KMS-11 (cell line): ENCODE data around the gene CDKN2B-AS1.

ENCODE experiments used
- H2AFZ ChIP-seq: fragments of 200-600 bp; sonication (generic); 2 replicates; pipeline ENCODE4 v1.6.1; 2016; ENCODE audit warnings: antibody characterized with exemption, mixed run types, low read depth
- H3K27ac ChIP-seq: fragments of 200-600 bp; sonication (generic); 2 replicates; pipeline ENCODE4 v1.6.1; 2016; ENCODE audit warnings: mild to moderate bottlenecking, mixed run types
- H3K27me3 ChIP-seq: fragments of 200-600 bp; sonication (generic); 2 replicates; pipeline ENCODE4 v1.6.1; 2017; ENCODE audit warnings: mild to moderate bottlenecking, low read depth, mixed run types, moderate library complexity; ENCODE audit not compliant: insufficient read depth
- H3K36me3 ChIP-seq: fragments of 200-600 bp; sonication (generic); 2 replicates; pipeline ENCODE4 v1.6.1; 2017; ENCODE audit warnings: mild to moderate bottlenecking, mixed run types; ENCODE audit not compliant: insufficient read depth
- H3K4me1 ChIP-seq: fragments of 200-600 bp; sonication (generic); 2 replicates; pipeline ENCODE4 v1.6.1; 2016; ENCODE audit warnings: mild to moderate bottlenecking, low read depth, mixed run types; ENCODE audit not compliant: poor library complexity, severe bottlenecking
- H3K4me2 ChIP-seq: fragments of 200-600 bp; sonication (generic); 2 replicates; pipeline ENCODE4 v1.7.0; 2016; ENCODE audit warnings: mild to moderate bottlenecking, mixed run types
- H3K4me3 ChIP-seq: fragments of 200-600 bp; sonication (generic); IDR thresholded peaks from 2 replicates; pipeline ENCODE4 v1.6.1; 2017; ENCODE audit warnings: low read depth, low read length, mixed read lengths; ENCODE audit not compliant: insufficient read depth
- H3K79me2 ChIP-seq: fragments of 200-600 bp; sonication (generic); 2 replicates; pipeline ENCODE4 v1.6.1; 2016; ENCODE audit warnings: low read depth, mixed run types; ENCODE audit not compliant: insufficient read depth
- H3K9ac ChIP-seq: fragments of 200-600 bp; sonication (generic); 2 replicates; pipeline ENCODE4 v1.6.1; 2016; ENCODE audit warnings: mild to moderate bottlenecking, mixed run types
- H4K20me1 ChIP-seq: fragments of 200-600 bp; sonication (generic); 2 replicates; pipeline ENCODE4 v1.6.1; 2016; ENCODE audit warnings: mild to moderate bottlenecking, mixed run types; ENCODE audit not compliant: insufficient read depth
- CTCF ChIP-seq: fragments of 200-600 bp; sonication (generic); conservative IDR thresholded peaks from 2 replicates; pipeline ENCODE4 v1.6.1; 2017; ENCODE audit warnings: low read depth, mild to moderate bottlenecking, antibody characterized with exemption, low read length, moderate library complexity, mixed read lengths

The CDKN2B-AS1 gene

GRCh38 chr9:22124263-22125011 lies 129.8 kb downstream of the CDKN2B-AS1 start:
- Histone ChIP-seq H3K79me2 (no peaks in the 10 kb centered on the region), H3K36me3 (no peaks in the 10 kb centered on the region), H3K4me3 (no peak overlapping the region), H3K27ac (no peak overlapping the region), H3K9ac (no peak overlapping the region), H3K27me3 (no peaks in the 10 kb centered on the region), H3K4me2 (no peak overlapping the region), H4K20me1 (no peaks in the 10 kb centered on the region), H3K4me1 (peaks cover 6% of the 10 kb centered on the region), H2AFZ (no peak overlapping the region)
- TF ChIP-seq CTCF: no peak

GRCh38 chr9:22129133-22129532 lies 134.5 kb downstream of the CDKN2B-AS1 start:
- TF ChIP-seq CTCF: no peak
- Histone ChIP-seq H3K4me2 (no peak overlapping the region), H3K27me3 (no peaks in the 10 kb centered on the region), H3K27ac (no peak overlapping the region), H3K9ac (no peak overlapping the region), H3K4me1 (no peaks in the 10 kb centered on the region), H3K36me3 (no peaks in the 10 kb centered on the region), H3K4me3 (no peak overlapping the region), H3K79me2 (no peaks in the 10 kb centered on the region), H2AFZ (no peak overlapping the region), H4K20me1 (no peaks in the 10 kb centered on the region)

GRCh38 chr9:22129633-22130032 lies 135.0 kb downstream of the CDKN2B-AS1 start:
- no peak for TF ChIP-seq CTCF
- H3K27me3 ChIP-seq: no peaks in the 10 kb centered on the region
- no peaks in the 10 kb centered on the region for H3K36me3 ChIP-seq
- no peaks in the 10 kb centered on the region for H4K20me1 ChIP-seq
- no peak overlapping the region for H3K4me2 ChIP-seq
- H3K4me3 ChIP-seq: no peak overlapping the region
- no peak overlapping the region for H3K9ac ChIP-seq
- no peak overlapping the region for H2AFZ ChIP-seq
- H3K27ac ChIP-seq: no peak overlapping the region
- H3K79me2 ChIP-seq: no peaks in the 10 kb centered on the region
- no peaks in the 10 kb centered on the region for H3K4me1 ChIP-seq

- H3K4me3 ChIP-seq: no peak overlapping the region
- TF ChIP-seq CTCF: no peak
- no peaks in the 10 kb centered on the region for H4K20me1 ChIP-seq
Measured at GRCh38 chr9:22131817-22132216, 137.2 kb downstream of the CDKN2B-AS1 start.

More at GRCh38 chr9:22131817-22132216, 137.2 kb downstream of the CDKN2B-AS1 start:
- H3K79me2 ChIP-seq: no peaks in the 10 kb centered on the region
- H3K4me2 ChIP-seq: no peak overlapping the region
- H3K27ac ChIP-seq: no peak overlapping the region
- H3K27me3 ChIP-seq: no peaks in the 10 kb centered on the region
- no peaks in the 10 kb centered on the region for H3K4me1 ChIP-seq
- no peak overlapping the region for H3K9ac ChIP-seq
- H3K36me3 ChIP-seq: no peaks in the 10 kb centered on the region
- no peak overlapping the region for H2AFZ ChIP-seq
